Tibial nerve (tissue), 4 donors: ENCODE measurements around the gene RAD51.

ENCODE experiments used
- EP300 ChIP-seq, 2 donors: sonication (generic); formaldehyde crosslinking; IDR thresholded peaks; one replicate each; pipeline ENCODE4 v1.6.1; 2017; ENCODE audit warnings: antibody characterized with exemption in 2 of 2, mild to moderate bottlenecking in 1 of 2
- POLR2A ChIP-seq, 2 donors: fragments of 450-650 bp; IDR thresholded peaks; one replicate each; pipeline ENCODE4 v1.6.1; 2017; ENCODE audit warnings: antibody characterized with exemption in 2 of 2, mild to moderate bottlenecking in 2 of 2, moderate library complexity in 2 of 2
- TF ChIP-seq, protein P1 (sequence below), 5 experiments: fragments of 200-600 bp in 3 of 5; fragments of 450-650 bp in 2 of 5; sonication (generic) in 3 of 5; IDR thresholded peaks; one replicate each; pipeline ENCODE4 v1.5.1; 2016 to 2019; ENCODE audit warnings: antibody characterized with exemption in 5 of 5, mild to moderate bottlenecking in 3 of 5, moderate library complexity in 2 of 5

DNA sequence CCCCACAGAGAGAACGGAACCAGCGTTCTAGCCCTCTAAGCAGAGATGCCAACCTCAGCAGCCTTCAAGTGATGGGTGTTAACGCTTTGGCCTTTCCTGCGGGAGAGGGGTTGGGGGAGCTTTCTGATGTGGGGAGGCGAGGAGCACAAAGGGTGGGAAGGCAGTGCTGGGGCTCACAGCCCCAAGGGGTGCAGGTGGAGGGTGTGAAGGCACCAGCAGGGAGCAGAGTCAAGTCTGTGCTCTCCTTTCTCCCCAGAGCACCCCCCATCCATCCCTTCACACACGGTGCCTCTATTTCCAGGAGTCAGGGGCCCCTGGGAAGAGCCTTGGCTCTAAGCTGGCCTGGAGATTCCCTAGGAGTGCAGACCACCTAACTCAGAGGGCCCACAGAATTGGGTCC, 78.9 kb downstream of the RAD51 start:
- TF ChIP-seq POLR2A (IDR thresholded peaks at IDR 0.05), result no peak
- TF ChIP-seq, protein P1, sequence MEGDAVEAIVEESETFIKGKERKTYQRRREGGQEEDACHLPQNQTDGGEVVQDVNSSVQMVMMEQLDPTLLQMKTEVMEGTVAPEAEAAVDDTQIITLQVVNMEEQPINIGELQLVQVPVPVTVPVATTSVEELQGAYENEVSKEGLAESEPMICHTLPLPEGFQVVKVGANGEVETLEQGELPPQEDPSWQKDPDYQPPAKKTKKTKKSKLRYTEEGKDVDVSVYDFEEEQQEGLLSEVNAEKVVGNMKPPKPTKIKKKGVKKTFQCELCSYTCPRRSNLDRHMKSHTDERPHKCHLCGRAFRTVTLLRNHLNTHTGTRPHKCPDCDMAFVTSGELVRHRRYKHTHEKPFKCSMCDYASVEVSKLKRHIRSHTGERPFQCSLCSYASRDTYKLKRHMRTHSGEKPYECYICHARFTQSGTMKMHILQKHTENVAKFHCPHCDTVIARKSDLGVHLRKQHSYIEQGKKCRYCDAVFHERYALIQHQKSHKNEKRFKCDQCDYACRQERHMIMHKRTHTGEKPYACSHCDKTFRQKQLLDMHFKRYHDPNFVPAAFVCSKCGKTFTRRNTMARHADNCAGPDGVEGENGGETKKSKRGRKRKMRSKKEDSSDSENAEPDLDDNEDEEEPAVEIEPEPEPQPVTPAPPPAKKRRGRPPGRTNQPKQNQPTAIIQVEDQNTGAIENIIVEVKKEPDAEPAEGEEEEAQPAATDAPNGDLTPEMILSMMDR (IDR thresholded peaks at IDR 0.05), result no peak
- no peak for TF ChIP-seq EP300 (IDR thresholded peaks at IDR 0.05)
